ENCODE results near the gene EPHA1.

GRCh38 chr7:143382126-143382790 is 26.4 kb downstream of the EPHA1 start:
- TF ChIP-seq CTCF (conservative IDR thresholded peaks at IDR 0.05; ENCODE audit: low read length) = no peak
- no peak for TF ChIP-seq EZH2phosphoT487 (IDR thresholded peaks at IDR 0.05; ENCODE audit: borderline replicate concordance)
